Myocyte (in vitro differentiated cells): ENCODE results near the gene PDPR. TPM values are rescaled to one million over a fixed set of nuclear protein-coding genes. Genes with fewer than 3 reads are reported as not detected.

ENCODE experiments used
- total RNA-seq: library from RNA; depleted of rRNA; stranded (reverse); fragments of >200 nt; gene quantifications from 2 replicates; pipeline ENCODE4 v1.2.3, GENCODE V29; 2014

PDPR gene
- total RNA-seq, 1 donor from 2014 or later: 13.6 TPM

Other genes starting within 250 kb of the PDPR start
- 0.48 and 1.4 TPM in 2 replicates for gene CLEC18A, start 163.0 kb upstream of the PDPR start, total RNA-seq
- 0.16 and 0.43 TPM in 2 replicates for gene CLEC18C, start 59.5 kb downstream of the PDPR start, total RNA-seq
- gene EXOSC6, start 137.6 kb downstream of the PDPR start, total RNA-seq: 33.4 and 45.5 TPM in 2 replicates
- 91.5 and 92.1 TPM in 2 replicates for gene AARS1, start 175.2 kb downstream of the PDPR start, total RNA-seq
- gene DDX19B, start 184.9 kb downstream of the PDPR start, total RNA-seq: 20.7 and 22.3 TPM in 2 replicates
- gene DDX19A, start 232.6 kb downstream of the PDPR start, total RNA-seq: 43.2 and 43.7 TPM in 2 replicates